ENCODE measurements around the gene CA12. TPM values are rescaled to one million over a fixed set of nuclear protein-coding genes. Genes with fewer than 3 reads are reported as not detected.

CA12 gene
- total and polyA plus RNA-seq, 2 donors (not counting 1 experiment from before 2014, with no cell fraction given) = not detected

- peaks cover 19% of the 10 kb centered on the region for H3K4me1 Mint-ChIP-seq
- no peaks in the 10 kb centered on the region for H3K9me3 Mint-ChIP-seq (ENCODE audit: insufficient read depth)
- Histone ChIP-seq H3K4me1 (ENCODE audit: control insufficient read depth in 2 of 2, insufficient read depth in 2 of 2, low read length in 2 of 2) (peaks cover 10 to 23% of the 10 kb centered on the region in 2 donors), H3K4me3 (ENCODE audit: control extremely low read depth in 1 of 5, extremely low read depth in 1 of 5, insufficient read depth in 1 of 5, low read depth in 2 of 5, low read length in 4 of 5) (no peak overlapping the region), H3K27ac (ENCODE audit: low read length in 2 of 2) (no peak overlapping the region), H3K36me3 (replicated peaks in 1 of 2; ENCODE audit: control extremely low read depth in 1 of 2, control insufficient read depth in 1 of 2, extremely low read depth in 1 of 2, insufficient read depth in 2 of 2, low read length in 1 of 2) (no peaks in the 10 kb centered on the region), H3K27me3 (replicated peaks in 1 of 4; ENCODE audit: control extremely low read depth in 1 of 4, control insufficient read depth in 3 of 4, insufficient read depth in 4 of 4, low read length in 3 of 4) (no peaks in the 10 kb centered on the region), H3K9ac (ENCODE audit: low read length) (no peak overlapping the region), H3K9me3 (ENCODE audit: control extremely low read depth in 1 of 3, control insufficient read depth in 2 of 3, insufficient read depth in 1 of 3, low read length in 2 of 3) (no peaks in the 10 kb centered on the region), H4K20me1 (ENCODE audit: control insufficient read depth, insufficient read depth, low read length, poor library complexity, severe bottlenecking) (no peaks in the 10 kb centered on the region), H3K4me2 (replicated peaks; ENCODE audit: low read depth, low read length, poor library complexity, severe bottlenecking) (no peak overlapping the region), H2AFZ (ENCODE audit: insufficient read depth, low read depth, low read length, poor library complexity, severe bottlenecking) (no peak overlapping the region), H3K79me2 (ENCODE audit: control insufficient read depth, insufficient read depth, low read length) (no peaks in the 10 kb centered on the region)
- 79% methylated on average over 5 of the region's 5 CpGs for WGBS (ENCODE audit: insufficient coverage)
- no peak for ATAC-seq (ENCODE audit: low read depth)
- CTCF ChIA-PET = no interaction called here
- no peaks in the 10 kb centered on the region for H3K27me3 Mint-ChIP-seq
- TF ChIP-seq, protein P1, sequence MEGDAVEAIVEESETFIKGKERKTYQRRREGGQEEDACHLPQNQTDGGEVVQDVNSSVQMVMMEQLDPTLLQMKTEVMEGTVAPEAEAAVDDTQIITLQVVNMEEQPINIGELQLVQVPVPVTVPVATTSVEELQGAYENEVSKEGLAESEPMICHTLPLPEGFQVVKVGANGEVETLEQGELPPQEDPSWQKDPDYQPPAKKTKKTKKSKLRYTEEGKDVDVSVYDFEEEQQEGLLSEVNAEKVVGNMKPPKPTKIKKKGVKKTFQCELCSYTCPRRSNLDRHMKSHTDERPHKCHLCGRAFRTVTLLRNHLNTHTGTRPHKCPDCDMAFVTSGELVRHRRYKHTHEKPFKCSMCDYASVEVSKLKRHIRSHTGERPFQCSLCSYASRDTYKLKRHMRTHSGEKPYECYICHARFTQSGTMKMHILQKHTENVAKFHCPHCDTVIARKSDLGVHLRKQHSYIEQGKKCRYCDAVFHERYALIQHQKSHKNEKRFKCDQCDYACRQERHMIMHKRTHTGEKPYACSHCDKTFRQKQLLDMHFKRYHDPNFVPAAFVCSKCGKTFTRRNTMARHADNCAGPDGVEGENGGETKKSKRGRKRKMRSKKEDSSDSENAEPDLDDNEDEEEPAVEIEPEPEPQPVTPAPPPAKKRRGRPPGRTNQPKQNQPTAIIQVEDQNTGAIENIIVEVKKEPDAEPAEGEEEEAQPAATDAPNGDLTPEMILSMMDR (IDR thresholded peaks at IDR 0.05) = no peak
- TF ChIP-seq EZH2 (IDR thresholded peaks at IDR 0.05; ENCODE audit: borderline replicate concordance, insufficient read depth, low read depth, low read length, poor library complexity, severe bottlenecking) = no peak
- no peak overlapping the region for H3K4me3 Mint-ChIP-seq
- intact Hi-C loops (cut with micrococcal nuclease) = no loop called here
- no peak for DNase-seq
- POLR2A ChIA-PET = no interaction called here
- H3K27ac Mint-ChIP-seq = no peak overlapping the region
Observed at GRCh38 chr15:63365273-63365680, 16.4 kb downstream of the CA12 start.

- DNase-seq = no peak
- H3K27me3 ChIP-seq (replicated peaks in 1 of 4; ENCODE audit: control extremely low read depth in 1 of 4, control insufficient read depth in 3 of 4, insufficient read depth in 4 of 4, low read length in 3 of 4) = no peaks in the 10 kb centered on the region
- no peak for ATAC-seq (ENCODE audit: low read depth)
- no peak overlapping the region for H2AFZ ChIP-seq (ENCODE audit: insufficient read depth, low read depth, low read length, poor library complexity, severe bottlenecking)
- H4K20me1 ChIP-seq (ENCODE audit: control insufficient read depth, insufficient read depth, low read length, poor library complexity, severe bottlenecking) = no peaks in the 10 kb centered on the region
- H3K4me3 Mint-ChIP-seq = no peak overlapping the region
- H3K36me3 ChIP-seq (replicated peaks in 1 of 2; ENCODE audit: control extremely low read depth in 1 of 2, control insufficient read depth in 1 of 2, extremely low read depth in 1 of 2, insufficient read depth in 2 of 2, low read length in 1 of 2) = no peaks in the 10 kb centered on the region
- no peak overlapping the region for H3K4me3 ChIP-seq (ENCODE audit: control extremely low read depth in 1 of 5, extremely low read depth in 1 of 5, insufficient read depth in 1 of 5, low read depth in 2 of 5, low read length in 4 of 5)
- intact Hi-C loops (cut with micrococcal nuclease) = no loop called here
- no peaks in the 10 kb centered on the region for H3K79me2 ChIP-seq (ENCODE audit: control insufficient read depth, insufficient read depth, low read length)
- no peaks in the 10 kb centered on the region for H3K27me3 Mint-ChIP-seq
- no peaks in the 10 kb centered on the region for H3K9me3 Mint-ChIP-seq (ENCODE audit: insufficient read depth)
- POLR2A ChIA-PET = no interaction called here
- CTCF ChIA-PET = interaction anchor here (0.6 kb wide), 1 partner anchor 9 kb away, joined by 3 read pairs; no protein-coding TSS in a partner anchor
- peaks cover 19% of the 10 kb centered on the region for H3K4me1 Mint-ChIP-seq
- H3K9me3 ChIP-seq (ENCODE audit: control extremely low read depth in 1 of 3, control insufficient read depth in 2 of 3, insufficient read depth in 1 of 3, low read length in 2 of 3) = no peaks in the 10 kb centered on the region
- WGBS (ENCODE audit: insufficient coverage) = 91% methylated on average over 8 of the region's 11 CpGs
- H3K4me1 ChIP-seq (ENCODE audit: control insufficient read depth in 2 of 2, insufficient read depth in 2 of 2, low read length in 2 of 2) = peaks cover 10 to 23% of the 10 kb centered on the region in 2 donors
- H3K27ac ChIP-seq (ENCODE audit: low read length in 2 of 2) = no peak overlapping the region
- H3K27ac Mint-ChIP-seq = no peak overlapping the region
- H3K4me2 ChIP-seq (replicated peaks; ENCODE audit: low read depth, low read length, poor library complexity, severe bottlenecking) = no peak overlapping the region
- TF ChIP-seq EZH2 (IDR thresholded peaks at IDR 0.05; ENCODE audit: borderline replicate concordance, insufficient read depth, low read depth, low read length, poor library complexity, severe bottlenecking) = no peak
- TF ChIP-seq, protein P1 (IDR thresholded peaks at IDR 0.05) = no peak
- H3K9ac ChIP-seq (ENCODE audit: low read length) = no peak overlapping the region
Observed at GRCh38 chr15:63364399-63365272, 17.0 kb downstream of the CA12 start.
